Ishikawa (cell line): ENCODE results near the gene GYPC.
A peak's percentile ranks its signal among the peaks of the same experiment; 100 is the strongest.

Experiments
- CEBPB ChIP-seq: IDR thresholded peaks from 2 replicates; pipeline ENCODE4 v1.6.1; 2012
- CREB1 ChIP-seq: IDR thresholded peaks from 2 replicates; pipeline ENCODE4 v1.6.1; 2012; ENCODE audit warnings: low read depth
- EP300 ChIP-seq: IDR thresholded peaks from 2 replicates; pipeline ENCODE4 v1.6.1; 2012; ENCODE audit warnings: borderline replicate concordance
- RAD21 ChIP-seq: IDR thresholded peaks from 2 replicates; pipeline ENCODE4 v1.6.1; 2012; ENCODE audit warnings: low read depth
- TAF1 ChIP-seq: IDR thresholded peaks from 2 replicates; pipeline ENCODE4 v1.6.1; 2012; ENCODE audit warnings: low read depth, mild to moderate bottlenecking
- YY1 ChIP-seq: IDR thresholded peaks from 2 replicates; pipeline ENCODE4 v1.6.1; 2012; ENCODE audit warnings: low read depth
- TF ChIP-seq, protein P1 (sequence below): IDR thresholded peaks from 2 replicates; pipeline ENCODE4 v1.6.1; 2012
- TF ChIP-seq, protein P2 (sequence below): IDR thresholded peaks from 2 replicates; pipeline ENCODE4 v1.6.1; 2012; ENCODE audit warnings: low read depth, mild to moderate bottlenecking

DNA sequence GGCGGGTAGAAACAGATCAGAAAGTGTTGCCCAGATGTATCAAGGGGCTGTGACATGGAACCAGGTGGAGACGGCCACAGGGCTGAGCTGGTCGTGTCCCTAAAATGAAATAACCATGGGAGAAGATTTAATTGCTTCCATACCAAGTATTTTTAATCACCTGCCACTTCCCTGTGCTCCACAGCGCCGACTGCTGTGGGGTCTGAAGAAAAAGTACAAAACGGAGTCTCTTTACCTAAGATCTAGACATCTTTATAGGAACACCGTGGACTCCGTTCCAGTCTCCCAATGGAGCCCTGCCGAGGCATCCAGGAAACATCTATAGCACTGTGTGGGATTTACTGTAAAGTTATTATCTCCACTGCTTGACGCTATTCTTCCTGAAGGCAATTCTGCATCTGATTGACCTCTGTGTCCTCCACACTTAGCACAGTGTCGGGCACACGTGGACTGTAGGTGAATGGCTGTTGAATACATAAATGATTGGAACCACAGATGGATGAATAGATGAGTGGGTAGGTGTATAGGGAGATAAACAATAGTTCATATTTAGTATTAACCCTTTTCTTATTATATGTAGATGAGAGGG is 21.6 kb upstream of the GYPC start:
- TF ChIP-seq, protein P1, sequence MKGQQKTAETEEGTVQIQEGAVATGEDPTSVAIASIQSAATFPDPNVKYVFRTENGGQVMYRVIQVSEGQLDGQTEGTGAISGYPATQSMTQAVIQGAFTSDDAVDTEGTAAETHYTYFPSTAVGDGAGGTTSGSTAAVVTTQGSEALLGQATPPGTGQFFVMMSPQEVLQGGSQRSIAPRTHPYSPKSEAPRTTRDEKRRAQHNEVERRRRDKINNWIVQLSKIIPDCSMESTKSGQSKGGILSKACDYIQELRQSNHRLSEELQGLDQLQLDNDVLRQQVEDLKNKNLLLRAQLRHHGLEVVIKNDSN = no peak
- TF ChIP-seq CREB1 (no peak), EP300 (no peak), YY1 (no peak), RAD21 (peak; percentile 35), TAF1 (no peak), CEBPB (no peak)
- TF ChIP-seq, protein P2, sequence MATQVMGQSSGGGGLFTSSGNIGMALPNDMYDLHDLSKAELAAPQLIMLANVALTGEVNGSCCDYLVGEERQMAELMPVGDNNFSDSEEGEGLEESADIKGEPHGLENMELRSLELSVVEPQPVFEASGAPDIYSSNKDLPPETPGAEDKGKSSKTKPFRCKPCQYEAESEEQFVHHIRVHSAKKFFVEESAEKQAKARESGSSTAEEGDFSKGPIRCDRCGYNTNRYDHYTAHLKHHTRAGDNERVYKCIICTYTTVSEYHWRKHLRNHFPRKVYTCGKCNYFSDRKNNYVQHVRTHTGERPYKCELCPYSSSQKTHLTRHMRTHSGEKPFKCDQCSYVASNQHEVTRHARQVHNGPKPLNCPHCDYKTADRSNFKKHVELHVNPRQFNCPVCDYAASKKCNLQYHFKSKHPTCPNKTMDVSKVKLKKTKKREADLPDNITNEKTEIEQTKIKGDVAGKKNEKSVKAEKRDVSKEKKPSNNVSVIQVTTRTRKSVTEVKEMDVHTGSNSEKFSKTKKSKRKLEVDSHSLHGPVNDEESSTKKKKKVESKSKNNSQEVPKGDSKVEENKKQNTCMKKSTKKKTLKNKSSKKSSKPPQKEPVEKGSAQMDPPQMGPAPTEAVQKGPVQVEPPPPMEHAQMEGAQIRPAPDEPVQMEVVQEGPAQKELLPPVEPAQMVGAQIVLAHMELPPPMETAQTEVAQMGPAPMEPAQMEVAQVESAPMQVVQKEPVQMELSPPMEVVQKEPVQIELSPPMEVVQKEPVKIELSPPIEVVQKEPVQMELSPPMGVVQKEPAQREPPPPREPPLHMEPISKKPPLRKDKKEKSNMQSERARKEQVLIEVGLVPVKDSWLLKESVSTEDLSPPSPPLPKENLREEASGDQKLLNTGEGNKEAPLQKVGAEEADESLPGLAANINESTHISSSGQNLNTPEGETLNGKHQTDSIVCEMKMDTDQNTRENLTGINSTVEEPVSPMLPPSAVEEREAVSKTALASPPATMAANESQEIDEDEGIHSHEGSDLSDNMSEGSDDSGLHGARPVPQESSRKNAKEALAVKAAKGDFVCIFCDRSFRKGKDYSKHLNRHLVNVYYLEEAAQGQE = no peak
